Stimulated activated CD4-positive, alpha-beta T cell treated with anti-CD3 and anti-CD28 coated beads, Interleukin-1b, Interleukin-23, amount 100 ng/mL, for 24 hours (primary cell): ENCODE data around the gene WDFY2.
"Not testable (repeated sequence)": the region's sequence is repeated elsewhere in the genome, so short reads cannot be mapped to it uniquely, and the experiment has no call there.

Experiments used
- DNase-seq, 4 experiments: peaks; one replicate each; pipeline ENCODE4 v3.0.0-alpha.2; 2020; ENCODE audit warnings: low read depth in 4 of 4, low spot score in 1 of 4

Gene WDFY2

DNA sequence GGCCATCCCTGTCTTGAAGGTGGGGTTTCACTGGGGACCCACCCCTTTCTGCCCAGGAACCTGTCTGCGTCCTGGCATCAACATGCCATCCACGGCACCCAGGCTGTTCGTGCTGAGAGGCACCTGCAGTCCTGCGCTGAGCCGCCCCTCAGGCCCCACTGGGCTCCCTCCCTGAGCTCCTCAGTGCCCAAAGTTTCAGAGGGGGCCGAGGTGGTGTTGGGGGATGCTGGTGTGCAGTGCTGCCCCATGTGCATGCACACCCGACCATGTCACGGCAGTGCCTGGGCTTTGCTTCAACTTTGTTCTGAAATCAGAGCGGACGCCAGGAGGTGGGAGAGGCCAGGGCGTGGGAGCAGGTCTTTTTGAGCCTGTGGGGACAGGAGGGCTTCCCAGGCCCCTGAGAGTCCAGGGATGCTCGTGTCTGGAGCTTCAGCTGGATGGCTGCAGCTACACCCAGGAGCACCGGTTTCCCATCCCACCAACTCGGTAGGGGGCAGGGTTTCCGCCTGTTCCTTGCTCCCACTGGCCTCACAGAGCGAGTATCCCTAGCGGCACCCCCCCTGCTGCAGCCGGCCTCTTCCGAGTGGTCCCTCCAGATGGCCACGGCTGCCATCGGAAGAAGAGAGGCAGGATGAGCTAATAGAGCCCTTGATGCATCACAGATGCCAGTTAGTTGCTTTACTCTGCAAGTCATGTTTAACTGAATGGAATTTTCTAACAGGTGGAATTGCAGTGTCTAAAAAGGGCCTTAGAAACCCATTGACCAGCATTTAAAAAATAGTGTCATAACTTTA, 44.0 kb downstream of the WDFY2 start:
- DNase-seq = no peak

- no peak for DNase-seq
Measured at GRCh38 chr13:51629491-51630287, 45.4 kb downstream of the WDFY2 start.

DNA sequence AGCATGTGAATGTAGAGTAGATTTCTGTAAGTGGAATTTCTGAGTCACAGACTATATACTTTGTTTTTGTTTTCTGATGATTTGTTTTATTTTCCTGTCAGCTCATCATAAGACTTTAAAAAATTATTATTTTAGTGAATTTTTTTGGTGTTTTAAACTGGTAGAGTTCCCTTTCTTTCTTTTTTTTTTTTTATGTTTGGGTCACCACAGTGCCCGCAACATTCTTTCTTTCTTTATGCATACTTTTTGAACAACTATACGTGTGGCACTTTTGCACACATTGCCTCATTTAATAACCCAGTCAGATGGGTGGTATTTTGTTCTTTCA, 46.0 kb downstream of the WDFY2 start:
- no peak for DNase-seq

DNA sequence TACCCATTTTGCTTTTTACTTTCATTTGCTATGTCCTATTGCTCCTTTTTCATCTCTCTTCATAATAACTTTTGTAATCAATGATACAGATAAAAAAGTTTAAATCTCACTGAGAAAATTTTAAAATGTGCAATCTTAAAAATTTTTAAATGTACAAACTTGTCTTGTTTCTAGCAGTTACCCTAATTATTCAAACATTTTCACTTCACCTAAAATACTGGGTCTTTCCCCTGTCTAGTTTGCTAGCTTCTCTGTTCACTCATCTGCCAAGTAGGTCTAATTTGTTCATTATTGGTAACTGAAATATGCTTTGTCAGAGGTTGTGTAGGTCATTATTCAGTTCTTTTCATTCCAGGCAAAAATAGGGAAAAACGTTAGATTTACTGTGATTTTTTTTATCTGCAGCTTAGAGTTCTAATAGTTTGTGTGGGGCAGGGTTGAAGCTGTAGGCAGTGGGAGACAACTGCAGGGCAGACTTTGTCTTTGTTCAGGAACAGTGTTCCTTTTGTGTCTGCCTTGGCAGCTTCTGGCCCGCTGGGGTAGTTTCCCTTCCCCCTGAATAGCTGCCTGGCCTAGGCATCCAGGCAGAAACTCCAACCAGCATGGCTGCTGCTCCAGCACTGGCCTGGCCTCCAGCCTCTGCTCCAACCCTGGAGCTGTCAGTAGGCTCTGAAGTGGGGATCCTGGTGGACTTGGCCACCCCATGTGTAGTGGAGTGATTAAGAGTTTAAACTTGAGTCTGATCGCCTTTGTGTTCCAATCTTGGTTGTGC, 48.5 kb downstream of the WDFY2 start:
- DNase-seq = no peak

GRCh38 chr13:51635137-51635878, 51.0 kb downstream of the WDFY2 start:
- no peak for DNase-seq

- DNase-seq = no peak
Measured at GRCh38 chr13:51636349-51636890, 52.2 kb downstream of the WDFY2 start.

DNA sequence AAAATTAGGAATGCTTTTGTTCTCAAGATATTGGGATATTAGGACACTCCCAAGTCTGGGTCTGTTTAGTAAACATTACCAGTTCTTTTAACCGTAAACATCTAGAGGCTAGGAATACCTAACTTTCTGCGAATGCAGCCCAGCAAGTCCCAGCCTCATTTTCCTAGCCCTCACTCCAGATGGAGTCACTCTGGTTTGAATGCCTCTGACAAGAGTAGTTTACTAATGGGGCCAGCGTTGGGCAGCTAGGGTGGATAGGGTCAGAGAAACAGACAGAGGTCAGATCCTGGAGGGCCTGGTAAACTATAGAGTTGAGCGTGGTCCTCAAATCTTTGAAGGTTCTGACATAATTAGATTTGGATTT, 53.6 kb downstream of the WDFY2 start:
- no peak for DNase-seq

DNA sequence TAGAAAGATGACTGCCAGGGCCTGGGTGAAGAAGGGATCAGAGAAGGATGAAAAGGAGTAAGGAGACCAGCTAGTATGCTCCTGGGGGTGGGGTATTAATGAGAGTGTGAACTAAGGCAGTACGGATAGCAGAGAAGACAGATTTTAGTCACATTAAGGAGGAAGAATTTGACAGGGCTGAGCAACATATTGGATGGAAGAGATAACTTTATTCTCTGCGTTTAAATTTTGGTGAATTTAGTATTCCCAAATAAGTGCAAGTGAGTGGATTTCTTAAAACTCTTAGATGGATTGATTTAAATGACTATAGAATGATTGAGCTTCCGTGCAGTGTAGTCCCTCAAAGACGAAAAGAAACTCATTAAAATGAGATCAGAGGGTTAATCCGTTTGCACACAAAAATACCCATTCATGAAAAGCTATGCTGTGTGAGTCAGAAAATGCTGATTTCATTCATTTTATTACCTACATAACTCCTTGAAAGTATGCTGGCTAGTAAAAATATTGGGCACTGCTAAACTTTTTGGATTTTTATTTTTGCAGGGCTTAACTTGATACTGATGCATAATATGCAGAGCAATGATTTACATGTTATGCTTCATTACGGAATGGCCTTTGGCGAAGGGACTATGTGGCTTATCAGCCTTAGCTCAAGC, 54.1 kb downstream of the WDFY2 start:
- DNase-seq = no peak

- no peak for DNase-seq
Measured at GRCh38 chr13:51639171-51639570, 54.9 kb downstream of the WDFY2 start.

DNA sequence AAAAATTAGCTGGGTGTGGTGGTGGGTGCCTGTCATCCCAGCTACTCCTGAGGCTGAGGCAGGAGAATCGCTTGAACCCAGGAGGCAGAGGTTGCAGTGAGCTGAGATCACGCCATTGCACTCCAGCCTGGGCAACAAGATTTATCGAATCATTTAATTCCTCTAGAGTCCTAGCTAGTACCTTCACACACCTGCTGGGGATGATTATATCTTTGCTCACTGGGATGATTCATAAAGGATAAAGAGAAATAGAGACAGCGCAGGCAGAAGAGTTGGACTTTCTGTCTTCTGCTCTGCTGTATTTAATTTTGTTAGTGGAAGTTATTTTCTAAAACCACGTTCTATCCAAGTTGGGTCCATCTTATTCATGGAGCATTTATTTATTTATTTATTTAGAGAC, 56.4 kb downstream of the WDFY2 start:
- not testable (repeated sequence) for DNase-seq

DNA sequence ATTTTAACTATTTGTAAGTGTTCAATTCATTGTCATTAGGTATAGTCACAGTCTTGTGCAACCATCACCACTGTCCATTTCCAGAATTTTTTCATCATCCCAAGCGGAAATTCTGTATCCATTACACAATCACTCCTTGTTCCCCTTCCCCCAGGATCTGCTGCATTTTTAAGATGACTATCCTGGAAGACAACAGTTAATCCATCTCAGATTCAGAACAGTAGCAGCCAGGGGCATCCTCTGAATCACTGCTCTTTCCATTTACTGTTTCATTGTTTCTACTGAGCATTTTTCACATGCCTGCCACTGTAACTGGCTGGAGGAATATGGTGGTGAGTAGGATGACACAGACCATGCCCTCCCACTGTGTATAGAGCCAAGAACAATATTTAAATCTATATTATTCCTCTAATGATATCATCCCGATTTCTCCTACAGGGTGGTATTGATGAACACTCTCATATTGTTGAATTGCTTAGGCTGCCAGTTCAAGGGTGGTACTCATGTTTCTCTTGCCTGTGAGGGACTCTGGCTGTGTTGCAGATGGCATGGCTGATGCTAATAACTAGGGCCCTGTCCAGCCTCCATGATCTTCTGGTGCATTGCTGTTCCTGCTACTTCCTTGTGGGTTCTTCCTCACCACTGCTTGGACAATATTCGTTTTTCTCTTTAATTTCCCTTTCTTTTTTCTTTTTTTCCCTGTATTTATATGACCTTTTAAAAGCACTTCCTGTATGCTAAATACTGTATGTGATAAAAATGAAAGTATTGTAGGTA, 59.0 kb downstream of the WDFY2 start:
- DNase-seq = no peak

GRCh38 chr13:51643882-51644281, 59.6 kb downstream of the WDFY2 start:
- no peak for DNase-seq

- no peak for DNase-seq
Measured at GRCh38 chr13:51644654-51645053, 60.4 kb downstream of the WDFY2 start.

- DNase-seq = no peak
Measured at GRCh38 chr13:51645154-51645650, 60.9 kb downstream of the WDFY2 start.

DNA sequence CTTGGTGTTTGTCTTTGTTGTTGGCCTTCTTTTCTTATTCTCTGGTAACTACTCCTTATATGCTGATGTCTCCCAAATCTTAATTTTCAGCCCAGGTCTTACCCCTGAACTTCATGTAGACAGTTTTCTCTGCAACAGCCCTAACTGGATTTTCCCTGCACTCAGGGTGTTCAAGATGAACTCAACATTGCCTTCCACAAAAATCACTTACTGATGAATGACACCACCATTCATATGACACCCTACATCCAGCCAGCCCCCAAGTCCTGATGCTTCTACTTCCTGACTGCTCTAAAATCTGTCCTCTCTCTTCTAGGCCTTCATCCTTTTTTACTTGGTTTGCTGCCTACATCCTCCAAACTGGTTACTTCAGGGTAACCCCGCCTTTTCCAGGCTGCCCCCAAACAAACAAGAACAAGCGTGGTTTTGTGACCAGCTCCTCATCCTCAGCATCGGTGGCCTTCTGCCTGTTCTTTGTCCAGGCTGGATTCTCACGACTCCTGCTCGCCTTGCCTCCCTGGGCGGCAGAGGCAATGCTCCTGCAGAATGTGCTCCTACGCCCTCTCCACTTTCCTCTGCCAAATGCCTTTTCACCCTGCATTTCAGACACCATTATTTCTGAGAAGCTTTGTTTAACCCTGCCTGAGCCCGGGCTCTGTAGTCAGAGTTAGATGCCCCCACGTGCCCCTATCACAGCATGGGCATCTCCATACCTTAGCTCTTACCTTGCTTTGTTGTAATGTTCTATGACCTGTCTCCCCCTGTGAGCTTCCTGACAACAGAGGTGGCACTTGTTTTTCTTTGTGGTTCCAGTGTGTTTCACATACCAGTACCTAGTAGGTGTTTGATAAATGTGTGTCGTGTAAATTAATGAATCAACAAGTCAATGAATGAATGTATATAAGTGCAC, 61.8 kb downstream of the WDFY2 start:
- no peak for DNase-seq

- DNase-seq = no peak
Measured at GRCh38 chr13:51647067-51647466, 62.8 kb downstream of the WDFY2 start.

- DNase-seq = not testable (repeated sequence)
Measured at GRCh38 chr13:51652193-51652592, 67.9 kb downstream of the WDFY2 start.
